GM12878 (cell line): ENCODE results near the gene ABCA13. TPM values are rescaled to one million over a fixed set of nuclear protein-coding genes. Genes with fewer than 3 reads are reported as not detected.

Experiments used
- ATAC-seq: fragments of 200-7000 bp; cut with Tn5 transposase; 3 replicates; pipeline ENCODE4 v1.9.1; 2020; ENCODE audit warnings: mild to moderate bottlenecking, moderate library complexity
- BruUV-seq: library from RNA; stranded (reverse); fragments of 400-500 nt; replicated peaks from 2 replicates; lab custom pipeline; 2021; lab: Mats Ljungman, UMichigan
- CTCF ChIA-PET: fragments of 300-600 bp; sonication (Branson Sonifier 250); formaldehyde crosslinking; extraction: SDS; loops from one replicate; lab custom pipeline; 2021; ENCODE audit warnings: inconsistent platforms; lab: Yijun Ruan, JAX
- POLR2A ChIA-PET: fragments of 350-600 bp; formaldehyde crosslinking; extraction: SDS; loops from one replicate; lab custom pipeline; 2021; ENCODE audit warnings: inconsistent platforms; lab: Charles Lee
- RAD21 ChIA-PET: fragments of 300-600 bp; sonication (Branson Sonifier 250); formaldehyde crosslinking; loops from one replicate; lab custom pipeline; 2023; ENCODE audit warnings: antibody characterized with exemption; ENCODE audit not compliant: unreplicated experiment; lab: Charles Lee
- SMC1A ChIA-PET: fragments of 300-600 bp; sonication (Branson Sonifier 250); formaldehyde crosslinking; loops from one replicate; lab custom pipeline; 2023; ENCODE audit not compliant: unreplicated experiment, uncharacterized antibody; lab: Charles Lee
- DNase-seq: peaks from one replicate; pipeline ENCODE4 v3.0.0-alpha.2; 2011; ENCODE audit warnings: low read depth, low spot score
- FAIRE-seq: peaks from 3 replicates; lab custom pipeline; 2011; peaks lifted over from hg19 to GRCh38; lab: Jason Lieb, UNC
- H2AFZ ChIP-seq: 2 replicates; pipeline ENCODE4 v1.6.0; 2011; ENCODE audit warnings: low read depth, low read length, control low read depth; ENCODE audit not compliant: control insufficient read depth
- H3K27ac ChIP-seq: 2 replicates; pipeline ENCODE4 v1.5.1; 2011; ENCODE audit warnings: control low read depth; ENCODE audit not compliant: control insufficient read depth, insufficient read depth
- H3K27me3 ChIP-seq, 2 experiments: replicated peaks in 1 of 2; 2 replicates each; pipeline versions ENCODE4 v1.6.0 to v1.6.1; 2011; ENCODE audit warnings: low read length in 1 of 2; ENCODE audit not compliant: control insufficient read depth in 2 of 2, insufficient read depth in 2 of 2
- H3K36me3 ChIP-seq, 2 experiments: 2 replicates each; pipeline ENCODE4 v1.5.1; 2011; ENCODE audit warnings: low read length in 1 of 2; ENCODE audit not compliant: control insufficient read depth in 2 of 2, insufficient read depth in 2 of 2
- H3K4me1 ChIP-seq: 2 replicates; pipeline ENCODE4 v1.6.1; 2011; ENCODE audit warnings: mild to moderate bottlenecking, low read length, moderate library complexity, mixed read lengths; ENCODE audit not compliant: control insufficient read depth, insufficient read depth
- H3K4me2 ChIP-seq: 2 replicates; pipeline ENCODE4 v1.6.0; 2011; ENCODE audit warnings: control low read depth; ENCODE audit not compliant: control insufficient read depth, insufficient read depth
- H3K4me3 ChIP-seq: fragments of 200-600 bp; sonication (generic); 2 replicates; pipeline ENCODE4 v1.5.1; 2016
- H3K79me2 ChIP-seq: 2 replicates; pipeline ENCODE4 v1.6.0; 2011; ENCODE audit warnings: low read length; ENCODE audit not compliant: control insufficient read depth, insufficient read depth
- H3K9ac ChIP-seq: 2 replicates; pipeline ENCODE4 v1.8.0; 2011; ENCODE audit warnings: low read length, control low read depth, mixed read lengths; ENCODE audit not compliant: control insufficient read depth, insufficient read depth
- H3K9me3 ChIP-seq: replicated peaks from 3 replicates; pipeline ENCODE4 v1.5.1; 2011; ENCODE audit warnings: mild to moderate bottlenecking, low read length; ENCODE audit not compliant: control insufficient read depth, insufficient read depth
- H4K20me1 ChIP-seq: 2 replicates; pipeline ENCODE4 v1.6.0; 2011; ENCODE audit not compliant: control insufficient read depth, insufficient read depth
- CEBPB ChIP-seq, 2 experiments: fragments of 150-350 bp in 1 of 2; IDR thresholded peaks; 2 replicates each; pipeline ENCODE4 v1.6.1; 2012 to 2014; ENCODE audit warnings: low read depth in 2 of 2, low read length in 2 of 2, borderline replicate concordance in 1 of 2, inconsistent platforms in 1 of 2
- IKZF2 ChIP-seq, 2 experiments: fragments of 450-650 bp; IDR thresholded peaks; 2 replicates each; pipeline ENCODE4 v1.6.1; 2017; ENCODE audit warnings: mild to moderate bottlenecking in 2 of 2, moderate library complexity in 2 of 2
- NR2C1 ChIP-seq: fragments of 450-650 bp; IDR thresholded peaks from 2 replicates; pipeline ENCODE4 v1.6.1; 2017; ENCODE audit warnings: antibody characterized with exemption, mild to moderate bottlenecking, moderate library complexity
- RAD21 ChIP-seq: IDR thresholded peaks from 2 replicates; pipeline ENCODE4 v1.6.1; 2011; ENCODE audit warnings: mild to moderate bottlenecking, low read depth, low read length, moderate library complexity; ENCODE audit not compliant: insufficient read depth
- SMAD5 ChIP-seq: IDR thresholded peaks from 2 replicates; pipeline ENCODE4 v1.6.1; 2016; ENCODE audit warnings: antibody characterized with exemption, low read depth
- SMC3 ChIP-seq: IDR thresholded peaks from 2 replicates; pipeline ENCODE4 v1.6.1; 2011; ENCODE audit warnings: low read length, improper control_type of control experiment, borderline replicate concordance
- STAT3 ChIP-seq: IDR thresholded peaks from 2 replicates; pipeline ENCODE4 v1.6.1; 2011; ENCODE audit warnings: low read depth, low read length, improper control_type of control experiment
- SUPT20H ChIP-seq: IDR thresholded peaks from 2 replicates; pipeline ENCODE4 v1.6.1; 2011; ENCODE audit warnings: low read depth, mild to moderate bottlenecking, low read length, moderate library complexity, borderline replicate concordance; ENCODE audit not compliant: control insufficient read depth
- SUZ12 ChIP-seq: fragments of 200-600 bp; sonication (generic); IDR thresholded peaks from one replicate; pipeline ENCODE4 v1.6.1; 2018; ENCODE audit warnings: antibody characterized with exemption, mild to moderate bottlenecking; ENCODE audit not compliant: unreplicated experiment
- YY1 ChIP-seq: IDR thresholded peaks from 2 replicates; pipeline ENCODE4 v1.6.1; 2011; ENCODE audit warnings: low read depth, mild to moderate bottlenecking, low read length
- ZNF207 ChIP-seq: fragments of 450-650 bp; IDR thresholded peaks from 2 replicates; pipeline ENCODE4 v1.6.1; 2014; ENCODE audit warnings: antibody characterized with exemption, mild to moderate bottlenecking, borderline replicate concordance
- ZNF217 ChIP-seq: fragments of 450-650 bp; IDR thresholded peaks from 2 replicates; pipeline ENCODE4 v1.6.1; 2017; ENCODE audit warnings: antibody characterized with exemption, mild to moderate bottlenecking
- ZNF24 ChIP-seq: fragments of 450-650 bp; IDR thresholded peaks from 2 replicates; pipeline ENCODE4 v1.6.1; 2017; ENCODE audit warnings: antibody characterized with exemption, mild to moderate bottlenecking
- WGBS: methylation state at CpG from one replicate; pipeline ENCODE4 v1.1.6; 2016; ENCODE audit warnings: low lambda C conversion rate; ENCODE audit not compliant: insufficient replicate concordance, insufficient coverage; ENCODE audit errors: missing lambda C conversion rate; 5-methylcytosine and 5-hydroxymethylcytosine counted together
- in situ Hi-C: fragments of 300-500 bp; cut with MboI; formaldehyde crosslinking; loops from 9 replicates; pipeline ENCODE4 v1.14.3; 2018; ENCODE audit warnings: mixed read lengths
- intact Hi-C: fragments of 100-400 bp; cut with micrococcal nuclease; formaldehyde crosslinking; loops from one replicate; pipeline ENCODE4 v1.14.2; 2022; ENCODE audit not compliant: unreplicated experiment
- polyA plus RNA-seq, 11 experiments: library from polyadenylated mRNA; depleted of rRNA in 4 of 11; unstranded in 6 of 11; stranded (reverse) in 5 of 11; fragments of >200 nt; fragmentation: Nextera tagmentation in 4 of 11; fragmentation: Illumina TruSeq in 1 of 11; extraction: Ambion mirVana in 4 of 11; extraction: Trizol in 1 of 11; gene quantifications; 1 replicate in 1 of 11; 2 replicates in 10 of 11; pipeline versions ENCODE4 v1.2.1 to v1.2.3, GENCODE V29; 2011 to 2016; ENCODE audit warnings: inconsistent platforms in 2 of 11, missing spikeins in 2 of 11, low read depth in 1 of 11
- total RNA-seq, 4 experiments: library from RNA; depleted of rRNA in 3 of 4; stranded (reverse); fragments of >200 nt in 3 of 4; fragmentation: Illumina TruSeq in 1 of 4; extraction: Trizol in 1 of 4; gene quantifications; 2 replicates each; pipeline versions ENCODE4 v1.2.1 to v1.2.3, GENCODE V29; 2013 to 2021
- TF ChIP-seq, protein P1 (sequence below): IDR thresholded peaks from 2 replicates; pipeline ENCODE4 v1.6.1; 2011; ENCODE audit warnings: borderline replicate concordance, low read depth, mild to moderate bottlenecking, moderate library complexity, low read length; ENCODE audit not compliant: insufficient read depth, poor library complexity, severe bottlenecking
- TF ChIP-seq, protein P2 (sequence below): fragments of 450-650 bp; formaldehyde crosslinking; IDR thresholded peaks from 2 replicates; pipeline ENCODE4 v1.4.0; 2022; ENCODE audit warnings: mild to moderate bottlenecking, moderate library complexity

The ABCA13 gene
- total and polyA plus RNA-seq, 10 of the 15 experiments (the other 5 are each of a cell fraction or from before 2014, with no cell fraction given) = under 0.01 to 0.98 (median 0.04) TPM; not detected in 2

DNA sequence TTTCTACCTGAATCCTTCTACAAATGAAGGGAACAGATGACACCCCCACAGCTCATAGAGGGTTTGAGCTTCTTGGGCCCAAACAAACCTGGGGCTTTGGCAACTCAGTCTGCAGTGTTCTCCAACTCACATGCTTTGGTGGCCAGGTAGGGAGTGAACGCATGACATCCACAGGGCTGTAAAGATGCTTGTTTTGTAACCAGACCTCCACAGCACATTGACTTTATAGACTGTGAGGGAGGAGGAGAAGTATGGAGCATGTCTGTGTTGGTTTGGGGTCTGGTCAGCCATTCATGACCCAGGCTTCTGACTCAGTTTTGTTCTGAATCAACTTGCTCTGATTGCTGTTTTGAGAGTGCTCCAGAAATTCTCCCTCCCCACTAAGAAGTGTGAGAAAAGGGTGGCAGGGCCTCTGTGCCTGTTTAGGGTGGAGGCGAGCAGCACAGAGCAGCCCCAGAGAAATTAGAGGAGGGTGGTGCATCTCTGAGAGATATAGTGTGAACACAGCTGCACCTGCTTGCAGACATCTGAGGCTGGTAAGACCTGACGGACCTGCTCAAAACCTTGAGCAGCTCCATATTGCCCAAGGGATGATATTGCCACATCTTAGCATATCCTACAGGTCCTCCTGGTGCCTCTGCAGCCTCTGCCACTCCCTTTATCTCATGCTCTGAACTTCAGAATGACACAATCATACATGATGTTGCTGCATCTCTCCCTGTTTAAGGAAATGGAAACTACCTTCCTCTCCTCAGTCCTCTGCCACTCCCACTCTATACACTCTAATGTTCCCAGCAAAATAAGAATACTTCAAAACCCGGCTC is 287.7 kb downstream of the ABCA13 start (continued):
- TF ChIP-seq, protein P1, sequence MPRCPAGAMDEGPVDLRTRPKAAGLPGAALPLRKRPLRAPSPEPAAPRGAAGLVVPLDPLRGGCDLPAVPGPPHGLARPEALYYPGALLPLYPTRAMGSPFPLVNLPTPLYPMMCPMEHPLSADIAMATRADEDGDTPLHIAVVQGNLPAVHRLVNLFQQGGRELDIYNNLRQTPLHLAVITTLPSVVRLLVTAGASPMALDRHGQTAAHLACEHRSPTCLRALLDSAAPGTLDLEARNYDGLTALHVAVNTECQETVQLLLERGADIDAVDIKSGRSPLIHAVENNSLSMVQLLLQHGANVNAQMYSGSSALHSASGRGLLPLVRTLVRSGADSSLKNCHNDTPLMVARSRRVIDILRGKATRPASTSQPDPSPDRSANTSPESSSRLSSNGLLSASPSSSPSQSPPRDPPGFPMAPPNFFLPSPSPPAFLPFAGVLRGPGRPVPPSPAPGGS = no peak
- TF ChIP-seq ZNF24 (no peak), IKZF2 (IDR thresholded peaks at IDR 0.05) (no peak), RAD21 (no peak), STAT3 (no peak), YY1 (no peak), SUZ12 (no peak), CEBPB (IDR thresholded peaks at IDR 0.05; ENCODE audit: borderline replicate concordance in 1 of 2, low read depth in 2 of 2, low read length in 2 of 2) (no peak)

DNA sequence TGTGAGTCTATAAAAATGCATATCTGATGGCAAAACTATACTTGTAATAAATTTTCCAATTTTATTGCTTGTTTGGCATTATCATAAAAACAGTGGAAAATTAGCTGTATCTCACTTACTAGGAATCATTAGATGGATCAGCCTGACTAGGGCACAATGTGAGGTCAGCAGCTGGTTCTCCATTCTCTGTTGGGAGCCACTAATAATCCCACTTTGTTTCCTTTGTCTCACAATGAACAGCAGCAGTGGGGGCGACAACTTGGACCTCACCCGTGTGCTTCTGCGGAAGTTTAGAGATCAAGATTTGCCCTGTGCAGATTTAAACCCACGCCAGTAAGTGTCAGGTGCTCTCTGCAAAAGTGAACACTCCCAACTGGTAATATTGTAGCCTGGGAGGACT is 295.5 kb downstream of the ABCA13 start:
- no peak overlapping the region for H3K4me2 ChIP-seq
- TF ChIP-seq NR2C1 (no peak), ZNF217 (no peak), SMC3 (no peak), ZNF207 (no peak), SUPT20H (no peak), SMAD5 (no peak)
- TF ChIP-seq, protein P2, sequence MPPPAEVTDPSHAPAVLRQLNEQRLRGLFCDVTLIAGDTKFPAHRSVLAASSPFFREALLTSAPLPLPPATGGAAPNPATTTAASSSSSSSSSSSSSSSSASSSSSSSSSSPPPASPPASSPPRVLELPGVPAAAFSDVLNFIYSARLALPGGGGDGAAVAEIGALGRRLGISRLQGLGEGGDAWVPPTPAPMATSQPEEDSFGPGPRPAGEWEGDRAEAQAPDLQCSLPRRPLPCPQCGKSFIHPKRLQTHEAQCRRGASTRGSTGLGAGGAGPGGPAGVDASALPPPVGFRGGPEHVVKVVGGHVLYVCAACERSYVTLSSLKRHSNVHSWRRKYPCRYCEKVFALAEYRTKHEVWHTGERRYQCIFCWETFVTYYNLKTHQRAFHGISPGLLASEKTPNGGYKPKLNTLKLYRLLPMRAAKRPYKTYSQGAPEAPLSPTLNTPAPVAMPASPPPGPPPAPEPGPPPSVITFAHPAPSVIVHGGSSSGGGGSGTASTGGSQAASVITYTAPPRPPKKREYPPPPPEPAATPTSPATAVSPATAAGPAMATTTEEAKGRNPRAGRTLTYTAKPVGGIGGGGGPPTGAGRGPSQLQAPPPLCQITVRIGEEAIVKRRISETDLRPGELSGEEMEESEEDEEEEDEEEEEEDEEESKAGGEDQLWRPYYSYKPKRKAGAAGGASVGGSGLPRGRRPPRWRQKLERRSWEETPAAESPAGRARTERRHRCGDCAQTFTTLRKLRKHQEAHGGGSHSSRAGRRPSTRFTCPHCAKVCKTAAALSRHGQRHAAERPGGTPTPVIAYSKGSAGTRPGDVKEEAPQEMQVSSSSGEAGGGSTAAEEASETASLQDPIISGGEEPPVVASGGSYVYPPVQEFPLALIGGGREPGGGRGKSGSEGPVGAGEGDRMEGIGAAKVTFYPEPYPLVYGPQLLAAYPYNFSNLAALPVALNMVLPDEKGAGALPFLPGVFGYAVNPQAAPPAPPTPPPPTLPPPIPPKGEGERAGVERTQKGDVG (CRISPR knock-in tag) = no peak

More for the DNA sequence above, 295.5 kb downstream of the ABCA13 start:
- ChIA-PET SMC1A (no interaction called here), CTCF (interaction anchor here (1.0 to 1.4 kb wide), 2 partner anchors 13 to 28 kb away, joined by 3 to 5 read pairs; no protein-coding TSS in a partner anchor), POLR2A (interaction anchor here (0.6 kb wide), 1 partner anchor 374 kb away, joined by 9 read pairs; no protein-coding TSS in a partner anchor), RAD21 (no interaction called here)
- Histone ChIP-seq H3K4me3 (no peak overlapping the region), H3K27me3 (peaks cover 0 to 2% of the 10 kb centered on the region in 2 experiments; a peak in 1 of 4 replicates), H3K9me3 (no peaks in the 10 kb centered on the region), H3K79me2 (no peaks in the 10 kb centered on the region), H4K20me1 (no peaks in the 10 kb centered on the region), H3K4me1 (no peaks in the 10 kb centered on the region), H3K36me3 (no peaks in the 10 kb centered on the region), H3K27ac (no peak overlapping the region), H2AFZ (no peak overlapping the region), H3K9ac (no peak overlapping the region)
- DNase-seq (no peak), ATAC-seq (no peak), FAIRE-seq (no peak)
- intact Hi-C loops = no loop called here
- in situ Hi-C loops = no loop called here
- 67% methylated on average over 4 of the region's 4 CpGs for WGBS
- no TSS peak for BruUV-seq
